Activated gamma-delta T cell treated with anti-CD3 and anti-CD28 coated beads, Interleukin-2, amount 50 U/mL, for 16 hours (primary cell): ENCODE data around the gene RHEX.
"Not testable (repeated sequence)": the region's sequence is repeated elsewhere in the genome, so short reads cannot be mapped to it uniquely, and the experiment has no call there.

ENCODE experiments used
- DNase-seq: peaks from one replicate; pipeline ENCODE4 v3.0.0-alpha.2; 2020; ENCODE audit warnings: low read depth

Gene RHEX, protein sequence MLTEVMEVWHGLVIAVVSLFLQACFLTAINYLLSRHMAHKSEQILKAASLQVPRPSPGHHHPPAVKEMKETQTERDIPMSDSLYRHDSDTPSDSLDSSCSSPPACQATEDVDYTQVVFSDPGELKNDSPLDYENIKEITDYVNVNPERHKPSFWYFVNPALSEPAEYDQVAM

DNA sequence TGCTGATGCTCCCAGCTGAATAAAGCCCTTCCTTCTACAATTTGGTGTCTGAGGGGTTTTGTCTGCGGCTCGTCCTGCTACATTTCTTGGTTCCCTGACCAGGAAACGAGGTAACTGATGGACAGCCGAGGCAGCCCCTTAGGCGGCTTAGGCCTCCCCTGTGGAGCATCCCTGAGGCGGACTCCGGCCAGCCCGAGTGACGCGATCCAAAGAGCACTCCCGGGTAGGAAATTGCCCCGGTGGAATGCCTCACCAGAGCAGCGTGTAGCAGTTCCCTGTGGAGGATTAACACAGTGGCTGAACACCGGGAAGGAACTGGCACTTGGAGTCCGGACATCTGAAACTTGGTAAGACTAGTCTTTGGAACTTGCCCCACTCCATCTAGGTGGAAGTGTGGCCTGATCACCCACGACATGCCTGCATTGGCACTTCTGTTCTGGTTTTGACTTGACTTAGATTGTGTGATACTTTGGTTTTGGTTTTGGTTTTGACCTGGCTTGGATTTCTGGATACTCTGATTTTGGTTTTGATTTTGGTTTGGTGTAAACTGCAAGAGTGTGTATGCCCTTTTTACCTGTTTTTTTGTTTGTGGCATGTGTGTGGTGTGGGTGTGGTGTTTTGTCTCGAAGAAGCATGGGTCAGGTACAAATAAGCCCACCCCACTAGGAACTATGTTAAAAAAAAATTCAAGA lies at the start of gene RHEX:
Gene RHEX, plus strand, starts transcription at position 255 of the 692 bp plus-strand sequence. CDS start 44,656 bp downstream, outside the sequence.
- not testable (repeated sequence) for DNase-seq

DNA sequence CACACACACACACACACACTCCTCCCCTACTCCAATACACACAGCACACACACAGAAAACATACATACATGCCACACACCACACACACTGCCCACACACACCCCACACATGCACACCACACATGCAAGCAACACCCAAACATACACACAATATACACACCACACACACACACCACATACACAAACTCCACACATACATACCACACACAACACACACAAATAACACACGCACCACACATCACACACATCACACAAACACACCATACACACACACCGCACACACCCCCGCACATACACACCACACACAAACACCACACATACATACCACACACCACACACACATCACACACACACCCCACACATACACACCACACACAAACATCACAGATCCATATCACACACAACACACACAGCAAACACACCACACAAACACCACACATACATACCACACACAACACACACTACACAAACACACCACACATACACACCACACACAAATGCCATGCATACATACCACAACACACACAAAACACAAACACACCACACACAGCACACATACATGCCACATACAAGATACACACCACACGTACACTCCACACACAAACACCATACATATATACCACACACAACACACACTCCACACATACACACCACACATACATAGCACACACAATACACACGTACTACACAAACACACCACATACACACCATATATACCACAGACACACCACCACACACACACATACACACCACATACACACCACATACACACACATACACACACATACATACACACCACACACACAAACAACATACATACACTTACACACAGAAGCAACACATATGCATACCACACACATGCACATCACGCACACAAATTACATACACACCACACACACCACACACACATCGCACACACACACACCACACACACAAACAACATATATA lies 48.8 kb upstream of the RHEX start:
- DNase-seq, result no peak

DNA sequence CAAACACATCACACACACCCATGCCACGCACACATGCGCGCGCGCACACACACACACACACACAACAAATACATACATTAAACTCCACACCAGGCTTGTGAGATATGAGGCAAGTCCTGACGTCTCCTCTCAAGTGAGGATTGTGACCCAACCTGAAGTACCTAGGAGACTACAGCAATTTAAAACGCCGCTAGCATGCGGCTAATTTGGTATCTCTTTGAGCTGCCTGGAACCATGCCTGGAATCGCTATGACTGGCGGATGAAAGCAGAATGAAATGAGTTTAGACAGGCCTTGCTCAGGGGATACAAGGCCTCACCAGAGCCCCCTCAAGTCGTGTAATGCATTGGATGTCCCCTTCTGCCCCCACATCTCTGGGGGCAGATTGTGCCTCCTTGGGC lies 48.1 kb upstream of the RHEX start:
- DNase-seq, result no peak

DNA sequence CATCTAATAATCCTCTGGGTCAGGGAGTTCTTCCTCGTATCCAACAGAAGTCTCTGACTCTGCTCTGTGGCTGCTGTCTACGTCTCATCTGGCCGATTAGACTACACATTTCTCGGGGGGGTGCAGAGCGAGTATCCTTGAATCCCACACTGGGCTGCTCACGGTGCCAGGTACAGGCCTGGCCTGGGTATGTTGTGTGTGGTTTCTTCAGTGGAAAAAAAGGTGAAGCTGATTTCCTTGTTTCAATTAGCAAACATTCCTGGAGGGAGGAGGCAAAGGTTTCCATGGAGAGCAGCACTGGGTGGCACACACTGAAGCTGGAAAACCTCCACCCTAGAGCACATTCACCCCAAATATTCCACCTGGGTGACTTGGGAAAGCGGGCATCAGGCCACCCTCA lies 47.7 kb upstream of the RHEX start:
- no peak for DNase-seq

DNA sequence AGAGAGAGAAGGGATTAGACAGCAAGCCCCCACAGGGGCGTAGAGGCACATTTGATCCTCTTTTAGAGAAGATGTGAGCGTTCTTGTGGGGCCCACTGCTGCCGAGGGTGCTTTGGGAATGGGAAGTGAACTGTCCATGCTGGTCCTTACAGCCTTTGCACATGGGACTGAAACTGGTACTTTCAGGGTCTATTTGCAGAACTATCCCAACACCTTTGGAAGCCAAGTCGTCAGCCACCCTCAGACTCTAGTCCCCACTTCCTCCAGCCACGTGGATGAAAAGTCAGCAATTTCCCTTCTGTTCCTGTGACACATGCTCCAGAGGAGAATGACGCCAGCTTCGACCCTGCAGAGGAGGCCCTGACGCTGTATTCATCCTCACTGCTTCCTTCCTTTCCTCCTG lies 47.2 kb upstream of the RHEX start:
- no peak for DNase-seq

DNA sequence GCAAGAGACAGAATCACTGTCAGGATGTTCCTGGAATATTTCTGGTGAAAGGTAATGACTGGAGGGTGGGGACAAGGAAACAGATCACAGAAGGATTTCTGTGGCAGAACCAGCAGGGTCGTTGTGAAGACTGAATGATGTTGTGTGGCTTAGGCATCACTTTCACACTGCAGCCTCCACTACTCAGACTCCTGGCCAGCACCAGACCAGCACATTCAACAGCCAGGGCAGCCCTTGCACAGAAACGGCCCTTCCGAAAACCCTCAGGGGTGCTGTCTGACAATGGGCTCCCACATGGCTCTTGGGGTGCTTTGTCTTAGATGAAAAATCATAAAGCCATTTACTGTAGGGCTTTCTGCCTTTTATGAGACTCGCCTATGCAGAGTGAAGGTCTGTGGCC lies 46.0 kb upstream of the RHEX start:
- DNase-seq, result no peak

DNA sequence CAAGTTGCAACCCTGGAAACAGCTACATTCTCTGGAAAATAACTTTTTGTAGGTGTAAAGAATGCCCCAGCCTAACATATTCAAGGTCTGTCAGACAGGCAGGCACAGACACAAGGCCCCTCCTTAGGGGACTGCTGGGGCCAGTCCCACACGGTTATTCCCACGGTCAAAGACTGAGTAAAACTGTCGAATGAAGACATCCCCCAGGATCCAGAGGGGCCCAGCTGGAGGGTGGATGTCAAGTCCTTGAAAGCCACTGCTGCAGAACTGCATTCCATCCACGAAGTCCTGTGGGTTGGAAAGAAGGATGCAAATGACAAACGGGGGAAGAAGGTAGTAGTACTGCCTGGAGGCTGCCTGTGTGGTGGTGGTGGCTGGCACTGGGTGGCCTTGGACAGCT lies 42.9 kb upstream of the RHEX start:
- no peak for DNase-seq

DNA sequence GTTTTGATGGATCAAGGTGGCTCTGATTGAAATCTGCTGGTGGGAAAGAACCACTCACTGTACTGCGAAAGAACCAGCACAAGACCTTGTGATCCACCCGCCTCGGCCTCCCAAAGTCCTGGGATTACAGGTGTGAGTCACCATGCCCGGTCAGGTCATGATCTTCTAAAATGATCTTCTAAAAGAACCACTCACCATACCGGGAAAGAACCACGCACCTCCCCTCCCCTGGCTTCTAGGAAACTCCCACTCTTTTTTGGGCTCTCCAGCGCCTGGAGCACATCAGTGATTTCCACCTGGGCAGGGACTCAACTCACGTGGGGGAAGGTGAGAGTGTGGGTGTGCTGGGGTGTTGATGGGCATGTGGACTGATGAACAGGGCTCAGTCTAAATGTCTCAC lies 41.9 kb upstream of the RHEX start:
- DNase-seq, result no peak

DNA sequence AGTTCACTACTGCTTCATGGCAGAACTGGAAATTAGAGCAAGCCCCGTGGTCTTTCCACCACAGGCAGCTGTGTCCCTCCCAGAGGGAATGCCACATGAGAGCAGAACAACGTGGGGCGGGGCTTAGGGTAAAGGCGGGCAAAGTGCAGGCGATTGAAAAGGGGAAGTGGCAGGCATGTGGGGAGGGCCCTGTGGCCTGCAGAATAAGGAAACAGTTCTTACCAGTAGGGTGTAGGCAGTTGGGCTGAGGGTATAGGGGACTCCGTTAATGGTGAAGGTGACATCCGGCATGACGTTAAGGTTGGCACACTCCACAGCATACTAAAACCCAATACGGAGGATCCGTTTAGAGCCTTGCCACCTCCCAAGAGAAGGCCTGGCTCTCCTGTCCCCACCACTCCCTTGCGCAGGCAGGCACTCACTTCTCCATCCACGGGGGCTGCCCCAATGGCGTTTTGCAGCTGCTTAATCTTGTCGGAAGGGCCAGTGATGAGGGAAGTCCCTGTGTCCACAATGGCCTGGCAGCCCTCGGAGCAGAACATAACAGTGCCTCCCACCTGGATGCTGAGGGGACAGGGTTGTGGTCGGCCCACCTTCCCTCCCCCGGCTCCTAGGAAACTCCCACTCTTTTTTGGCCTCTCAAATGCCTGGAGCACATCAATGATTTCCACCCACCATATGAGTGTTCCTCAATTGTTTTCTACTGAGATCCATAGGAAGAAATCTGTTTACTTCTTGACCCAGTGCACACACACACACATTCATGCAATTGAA lies 40.7 kb upstream of the RHEX start:
- no peak for DNase-seq

DNA sequence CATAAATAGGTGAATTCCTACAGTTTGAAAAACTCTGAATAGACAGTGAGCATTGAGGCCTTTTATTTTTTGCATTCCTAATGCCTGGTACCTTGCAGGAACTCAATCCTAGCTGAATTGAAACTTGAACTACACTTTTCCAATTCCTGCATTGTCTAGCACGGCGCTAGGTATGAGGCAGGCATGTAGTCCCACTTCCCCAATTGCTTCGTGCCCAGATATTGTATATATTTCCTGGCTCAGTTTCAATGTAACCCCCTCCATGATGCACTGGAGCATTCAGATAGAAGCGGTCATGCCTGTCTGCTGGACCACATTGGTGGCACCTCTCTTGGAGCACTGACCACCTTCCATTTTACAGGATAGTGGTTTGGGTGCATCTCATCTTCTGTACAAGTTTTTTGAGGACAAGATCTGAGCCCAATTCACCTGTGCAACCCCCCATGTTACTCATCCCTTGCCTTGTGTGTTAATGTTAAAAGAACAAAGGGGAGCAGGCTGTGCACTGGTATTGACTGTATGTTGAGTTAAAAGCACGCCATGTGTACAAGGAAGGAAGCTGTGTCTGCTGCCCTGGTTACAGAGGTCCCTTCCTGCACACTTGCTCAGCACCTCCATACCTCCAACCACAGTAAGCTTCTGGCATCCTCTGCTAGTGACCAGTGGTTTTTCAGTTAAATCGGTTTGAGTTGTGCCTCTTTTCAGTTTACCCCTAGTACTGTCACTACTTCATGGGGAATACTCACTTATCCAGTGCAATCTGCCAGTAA lies 39.8 kb upstream of the RHEX start:
- DNase-seq, result no peak

DNA sequence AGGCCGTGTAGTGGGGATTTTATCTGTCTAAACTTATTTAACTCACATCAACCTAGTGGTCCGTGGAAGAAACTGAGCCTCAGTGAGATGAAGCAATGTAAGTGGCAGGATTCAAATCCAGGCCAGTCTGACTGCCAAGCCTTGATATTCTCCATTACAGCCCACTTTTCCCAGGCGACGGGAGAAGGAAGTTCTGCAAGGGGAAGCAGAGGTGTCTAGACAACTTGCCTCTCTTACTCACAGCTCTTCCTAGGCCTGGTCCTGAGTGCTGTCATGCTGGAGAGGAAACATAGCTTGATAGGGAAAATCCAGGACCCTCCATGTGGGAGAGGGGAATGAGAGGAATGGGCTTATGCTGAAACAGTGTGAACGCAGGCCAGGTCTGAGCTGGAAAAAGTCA lies 38.4 kb upstream of the RHEX start:
- DNase-seq, result no peak

DNA sequence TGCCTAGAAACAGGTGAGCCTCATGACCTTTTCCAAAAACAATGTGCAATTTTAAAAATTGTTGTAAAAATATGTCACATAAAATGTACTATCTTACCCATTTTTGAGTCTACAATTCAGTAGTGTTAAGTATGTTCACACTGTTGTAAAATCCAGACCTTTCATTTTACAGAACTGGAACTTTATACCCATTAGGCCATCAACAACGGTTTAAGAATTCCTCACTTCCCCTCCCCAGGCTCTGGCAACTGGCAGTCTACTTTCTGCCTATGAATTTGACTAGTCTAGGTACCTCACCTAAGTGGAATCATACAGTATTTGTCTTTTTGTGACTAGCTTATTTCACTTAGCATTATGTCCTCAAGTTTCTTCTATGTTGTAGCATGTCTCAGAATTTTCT lies 37.9 kb upstream of the RHEX start:
- DNase-seq, result no peak

DNA sequence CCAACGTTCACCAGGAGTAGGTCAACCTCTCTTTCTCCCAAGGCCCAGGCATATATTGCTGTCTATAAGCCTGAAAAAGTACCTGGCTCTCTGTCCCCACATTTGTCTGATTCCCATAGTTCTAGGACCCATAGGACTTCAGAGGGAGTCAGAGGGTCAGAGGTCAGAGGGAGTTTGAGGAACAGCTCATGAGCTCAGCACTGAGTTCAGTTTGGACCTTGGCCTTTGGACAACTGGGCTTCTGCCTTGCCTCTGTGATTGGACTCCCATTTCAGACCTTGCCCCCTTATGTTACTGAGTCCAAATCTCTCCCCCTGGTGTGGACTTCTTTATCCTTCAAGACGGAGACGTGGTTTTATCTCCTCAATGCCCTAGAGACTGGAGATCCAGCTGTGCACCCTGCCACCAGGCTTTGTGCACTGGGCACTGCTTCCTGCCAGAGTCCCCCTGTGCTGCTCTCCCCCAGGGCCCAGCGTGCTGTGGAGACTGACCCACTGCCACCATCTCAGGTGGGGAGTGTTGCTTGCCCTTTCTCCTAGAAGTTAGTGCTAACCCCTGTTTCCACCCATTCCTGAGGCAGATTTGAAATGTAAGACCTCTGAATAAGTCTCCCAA lies 32.5 kb upstream of the RHEX start:
- no peak for DNase-seq

DNA sequence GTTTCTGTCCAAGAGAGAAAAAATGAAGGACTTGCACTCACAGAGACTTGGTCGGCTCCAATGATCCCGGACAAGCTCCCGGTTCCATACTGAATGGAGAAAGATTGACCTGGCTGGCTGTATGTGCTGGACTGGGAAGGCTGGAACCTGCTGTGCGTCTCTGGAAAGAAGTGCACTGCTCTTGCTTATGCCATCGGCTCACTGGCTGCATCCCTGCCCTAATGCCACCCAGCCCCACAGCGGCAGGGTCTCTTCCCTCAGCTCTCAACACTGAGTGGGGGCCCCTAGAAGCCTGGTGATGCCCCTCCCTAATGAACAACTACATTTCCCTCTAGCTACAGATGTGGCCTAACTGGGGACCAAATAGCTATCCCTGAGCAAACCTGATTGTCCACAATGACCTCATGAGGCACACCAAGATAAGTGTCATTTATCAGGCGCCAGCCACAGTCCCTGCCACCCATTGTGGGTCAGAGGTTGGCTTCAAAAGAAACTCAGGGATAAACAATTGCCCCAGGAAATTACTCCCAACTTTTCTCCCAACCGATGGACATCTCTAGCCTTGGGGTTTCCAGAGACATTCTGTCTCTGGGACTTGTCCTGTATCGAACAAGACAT lies 31.9 kb upstream of the RHEX start:
- DNase-seq, result no peak

DNA sequence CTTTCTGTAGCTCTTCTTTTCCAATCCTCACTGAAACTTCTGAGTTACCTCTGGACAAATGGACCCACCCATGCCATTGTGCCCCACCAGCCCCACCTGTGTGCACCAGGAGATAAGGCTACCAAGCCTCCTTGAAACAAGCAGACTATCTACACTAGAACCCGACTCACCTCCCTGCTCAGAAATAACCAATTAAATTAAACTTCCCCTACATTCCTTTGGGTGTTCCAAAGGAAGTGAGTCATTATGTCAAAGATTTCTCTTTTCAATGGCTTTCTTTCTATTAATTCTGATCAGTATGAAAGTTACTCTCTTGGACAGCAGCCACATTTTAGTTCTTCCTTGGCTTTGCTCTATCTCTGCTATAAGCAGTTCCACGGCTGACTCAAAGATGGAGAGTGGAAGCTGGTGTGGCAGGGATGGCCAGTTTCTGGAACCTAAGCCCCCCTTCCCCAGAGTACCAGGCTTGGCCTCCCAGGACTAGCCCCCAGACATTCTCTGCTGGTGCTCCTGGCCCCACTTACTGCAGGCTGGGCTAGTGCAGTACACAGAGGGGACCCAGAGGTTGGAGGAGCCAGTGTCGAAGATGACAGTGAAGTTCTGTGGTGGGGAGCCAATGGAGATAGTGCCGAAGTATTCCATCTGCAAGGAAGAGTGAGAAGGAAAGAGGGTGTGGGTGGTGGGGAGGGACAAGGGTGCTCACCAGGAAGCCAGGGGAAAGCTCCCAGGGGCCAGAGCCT lies 31.2 kb upstream of the RHEX start:
- no peak for DNase-seq

DNA sequence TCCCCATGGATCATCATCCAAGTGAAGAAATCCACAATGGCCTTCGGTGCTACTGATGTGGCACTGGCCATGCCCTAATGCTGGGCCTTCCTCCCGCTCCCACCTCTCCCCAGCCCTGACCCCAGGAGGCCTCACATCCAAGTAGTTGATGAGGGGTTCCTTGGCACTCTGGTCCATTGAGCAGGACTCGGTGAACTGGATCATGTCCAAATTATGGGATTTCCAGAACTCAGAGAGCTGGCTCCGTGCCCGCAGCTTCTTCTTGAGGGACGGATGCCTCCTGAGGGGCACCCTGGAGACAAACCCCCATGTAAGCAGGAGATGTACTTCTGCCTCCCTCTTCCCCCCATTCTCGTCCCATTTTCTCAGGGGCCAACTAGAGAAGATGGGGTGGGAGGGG lies 30.2 kb upstream of the RHEX start:
- DNase-seq, result no peak

DNA sequence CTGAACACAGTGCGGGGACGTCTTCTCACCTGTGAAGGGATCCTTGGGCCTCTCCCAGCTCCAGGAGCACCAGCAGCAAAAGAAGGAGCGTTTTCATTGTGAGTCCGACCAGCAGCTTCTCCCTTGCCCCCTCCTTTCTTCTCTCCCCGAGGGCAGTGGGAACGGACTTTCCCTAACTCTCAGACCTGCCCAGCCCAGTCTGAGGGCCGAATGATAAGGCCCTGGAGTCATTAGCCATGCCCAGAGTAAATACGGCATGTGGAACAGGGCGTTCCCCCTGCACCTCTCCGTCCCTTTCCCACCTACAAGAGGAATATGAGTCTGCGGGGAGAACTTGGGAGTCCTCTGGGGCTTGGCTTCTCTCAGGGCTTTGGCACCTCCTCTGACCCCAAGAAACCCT lies 29.3 kb upstream of the RHEX start, which contains the start of gene CTSE:
Gene CTSE, minus strand, starts transcription at position 201 of the 400 bp plus-strand sequence. Its CDS starts 104 bp downstream, at position 97.
- DNase-seq, result no peak

DNA sequence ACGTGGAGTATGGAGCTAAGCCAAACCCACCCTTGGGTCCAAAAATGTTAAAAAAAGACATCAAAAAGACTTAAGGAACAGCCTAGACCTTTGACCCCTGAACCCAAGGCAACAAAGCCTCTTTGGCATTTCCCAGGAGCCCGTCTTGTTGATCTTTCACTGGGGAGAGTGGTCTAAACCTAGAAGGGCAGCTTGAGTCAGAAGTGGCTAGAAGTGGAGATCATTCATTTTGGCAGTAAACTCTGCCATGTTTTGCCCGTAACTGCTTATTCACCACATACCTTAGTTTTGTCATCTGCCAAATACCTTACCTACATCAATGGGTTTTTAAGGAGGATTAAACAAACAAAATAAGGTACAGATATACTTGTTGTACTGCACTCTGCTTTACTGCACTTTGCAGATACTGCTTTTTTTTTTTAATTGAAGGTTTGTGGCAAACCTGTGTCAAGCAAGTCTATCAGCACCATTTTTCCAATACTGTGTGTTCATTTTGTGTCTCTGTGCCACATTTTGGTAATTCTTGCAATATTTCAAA lies 27.6 kb upstream of the RHEX start:
- DNase-seq, result no peak

DNA sequence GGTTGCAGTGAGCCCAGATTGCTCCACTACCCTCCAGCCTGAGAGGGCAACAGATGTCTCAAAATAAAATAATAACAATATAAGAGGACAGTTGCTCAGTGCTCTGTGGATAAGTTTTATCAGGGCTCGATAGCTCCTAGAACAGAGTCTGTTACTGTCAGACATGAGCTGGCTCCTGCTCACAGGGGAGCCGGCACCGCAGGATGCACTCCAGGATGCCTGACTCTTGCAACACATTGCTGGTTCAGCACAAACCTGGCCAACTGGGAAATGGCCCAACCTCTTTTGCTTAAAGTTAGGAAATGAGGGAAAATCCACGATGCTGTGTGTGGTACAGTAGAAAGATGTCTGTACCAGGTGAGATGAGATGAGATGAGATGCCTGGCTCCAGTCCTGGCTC lies 23.5 kb upstream of the RHEX start:
- DNase-seq, result no peak
